OCI-LY3 (cell line): Measurements from ENCODE around the gene DENND11.

Source experiments
- H2AFZ ChIP-seq: fragments of 200-600, 300-600 bp; shearing (Covaris generic); 2 replicates; pipeline ENCODE4 v1.6.0; 2014; ENCODE audit warnings: antibody characterized with exemption, low read depth, low read length
- H3K27ac ChIP-seq: fragments of 200-600, 300-600 bp; sonication (generic); 2 replicates; pipeline ENCODE4 v1.5.1; 2014; ENCODE audit warnings: mild to moderate bottlenecking, low read length, moderate library complexity, mixed read lengths
- H3K27me3 ChIP-seq: fragments of 200-600, 300-600 bp; sonication (generic); 2 replicates; pipeline ENCODE4 v1.6.1; 2014; ENCODE audit warnings: low read depth, low read length, mixed read lengths
- H3K36me3 ChIP-seq: fragments of 200-600, 300-600 bp; sonication (generic); replicated peaks from 2 replicates; pipeline ENCODE3; 2014; ENCODE audit warnings: low read depth, low read length, mixed read lengths
- H3K4me1 ChIP-seq: fragments of 300-600, 200-600 bp; sonication (generic); 2 replicates; pipeline ENCODE4 v1.6.1; 2014; ENCODE audit warnings: low read length, mixed read lengths
- H3K4me2 ChIP-seq: fragments of 200-600, 300-600 bp; sonication (generic); 2 replicates; pipeline ENCODE4 v1.6.1; 2014; ENCODE audit warnings: low read length, mixed read lengths
- H3K4me3 ChIP-seq: fragments of 300-600, 200-600 bp; sonication (generic); 2 replicates; pipeline ENCODE4 v1.5.1; 2014; ENCODE audit warnings: antibody characterized with exemption, mild to moderate bottlenecking, low read length, moderate library complexity
- H3K79me2 ChIP-seq: fragments of 300-600, 200-600 bp; shearing (Covaris generic); 2 replicates; pipeline ENCODE4 v1.6.1; 2014; ENCODE audit warnings: mild to moderate bottlenecking, low read length, mixed read lengths
- H3K9ac ChIP-seq: fragments of 300-600, 200-600 bp; shearing (Covaris generic); 2 replicates; pipeline ENCODE4 v1.6.0; 2014; ENCODE audit warnings: mild to moderate bottlenecking, low read length, moderate library complexity
- H3K9me3 ChIP-seq: fragments of 200-600, 300-600 bp; shearing (Covaris generic); 2 replicates; pipeline ENCODE4 v1.6.1; 2014; ENCODE audit warnings: low read length, mixed read lengths; ENCODE audit not compliant: insufficient read depth
- H4K20me1 ChIP-seq: fragments of 200-600, 300-600 bp; sonication (generic); 2 replicates; pipeline ENCODE4 v1.6.1; 2016; ENCODE audit warnings: low read length, mixed read lengths; ENCODE audit not compliant: insufficient read depth
- CTCF ChIP-seq: fragments of 200-600, 300-600 bp; sonication (generic); IDR thresholded peaks from 2 replicates; pipeline ENCODE4 v1.5.1; 2014; ENCODE audit warnings: antibody characterized with exemption, low read length, low read depth
- EZH2phosphoT487 ChIP-seq: fragments of 200-600 bp; shearing (Covaris generic); IDR thresholded peaks from 2 replicates; pipeline ENCODE4 v1.6.1; 2018; ENCODE audit warnings: antibody characterized with exemption, mixed run types, low read depth

DENND11 gene

GRCh38 chr7:141702892-141703291 lies 926 bp upstream of the DENND11 start:
- no peaks in the 10 kb centered on the region for H3K36me3 ChIP-seq
- H3K79me2 ChIP-seq = peaks cover 13% of the 10 kb centered on the region
- H3K4me1 ChIP-seq = peaks cover 24% of the 10 kb centered on the region
- peaks cover 16% of the 10 kb centered on the region for H4K20me1 ChIP-seq
- H3K4me2 ChIP-seq = peak overlapping the region; percentile 79
- H3K9ac ChIP-seq = peak overlapping the region; percentile 39; the same call in 1 of the 2 replicates
- H3K4me3 ChIP-seq = peak overlapping the region; percentile 84; the same call in 1 of the 2 replicates
- no peaks in the 10 kb centered on the region for H3K9me3 ChIP-seq
- no peak for TF ChIP-seq EZH2phosphoT487
- peaks cover 15% of the 10 kb centered on the region for H3K27me3 ChIP-seq
- H3K27ac ChIP-seq = no peak overlapping the region
- H2AFZ ChIP-seq = no peak overlapping the region; the same call in 1 of the 2 replicates

- Histone ChIP-seq H3K4me3 (peak overlapping the region; percentile 93), H3K27me3 (peaks cover 12% of the 10 kb centered on the region), H3K36me3 (no peaks in the 10 kb centered on the region), H3K27ac (no peak overlapping the region), H3K9ac (peak overlapping the region; percentile 76), H3K9me3 (no peaks in the 10 kb centered on the region), H4K20me1 (peaks cover 29% of the 10 kb centered on the region), H3K79me2 (peaks cover 26% of the 10 kb centered on the region), H3K4me1 (peaks cover 24% of the 10 kb centered on the region), H3K4me2 (peak overlapping the region; percentile 63), H2AFZ (0 out of 2 replicates have a peak overlapping the region, but pooled peaks have one; percentile 73)
- no peak for TF ChIP-seq CTCF
- TF ChIP-seq EZH2phosphoT487 = no peak
These were observed 398 bp downstream of the DENND11 start for GRCh38 chr7:141701489-141702046.

GRCh38 chr7:141700848-141701371 lies 1.1 kb downstream of the DENND11 start:
- no peaks in the 10 kb centered on the region for H3K9me3 ChIP-seq
- peaks cover 33% of the 10 kb centered on the region for H4K20me1 ChIP-seq
- peak overlapping the region; percentile 57 for H3K9ac ChIP-seq
- H3K36me3 ChIP-seq = no peaks in the 10 kb centered on the region
- peaks cover 30% of the 10 kb centered on the region for H3K79me2 ChIP-seq
- H3K27ac ChIP-seq = no peak overlapping the region
- peak overlapping the region; percentile 93 for H3K4me3 ChIP-seq
- H3K4me2 ChIP-seq = peak overlapping the region; percentile 86
- H3K27me3 ChIP-seq = peaks cover 9% of the 10 kb centered on the region
- H2AFZ ChIP-seq = no peak overlapping the region
- peaks cover 24% of the 10 kb centered on the region for H3K4me1 ChIP-seq
- TF ChIP-seq CTCF (no peak), EZH2phosphoT487 (no peak)

- no peak overlapping the region for H2AFZ ChIP-seq
- H3K79me2 ChIP-seq = peaks cover 36% of the 10 kb centered on the region
- peaks cover 9% of the 10 kb centered on the region for H3K27me3 ChIP-seq
- peaks cover 24% of the 10 kb centered on the region for H3K4me1 ChIP-seq
- no peak for TF ChIP-seq EZH2phosphoT487
- no peak for TF ChIP-seq CTCF
- H3K27ac ChIP-seq = no peak overlapping the region
- H3K36me3 ChIP-seq = no peaks in the 10 kb centered on the region
- peak overlapping the region; percentile 93 for H3K4me3 ChIP-seq
- peak overlapping the region; percentile 86 for H3K4me2 ChIP-seq
- peak overlapping the region; percentile 57 for H3K9ac ChIP-seq
- peaks cover 39% of the 10 kb centered on the region for H4K20me1 ChIP-seq
- H3K9me3 ChIP-seq = no peaks in the 10 kb centered on the region
These were observed 1.6 kb downstream of the DENND11 start for GRCh38 chr7:141700296-141700847.
